ENCODE measurements around the gene TRIM24. TPM values are rescaled to one million over a fixed set of nuclear protein-coding genes. Genes with fewer than 3 reads are reported as not detected.

TRIM24 gene
- total and polyA plus RNA-seq, 2 of the 13 experiments (the other 11 are each of a cell fraction or from before 2014, with no cell fraction given) = 100 to 106 TPM

DNA sequence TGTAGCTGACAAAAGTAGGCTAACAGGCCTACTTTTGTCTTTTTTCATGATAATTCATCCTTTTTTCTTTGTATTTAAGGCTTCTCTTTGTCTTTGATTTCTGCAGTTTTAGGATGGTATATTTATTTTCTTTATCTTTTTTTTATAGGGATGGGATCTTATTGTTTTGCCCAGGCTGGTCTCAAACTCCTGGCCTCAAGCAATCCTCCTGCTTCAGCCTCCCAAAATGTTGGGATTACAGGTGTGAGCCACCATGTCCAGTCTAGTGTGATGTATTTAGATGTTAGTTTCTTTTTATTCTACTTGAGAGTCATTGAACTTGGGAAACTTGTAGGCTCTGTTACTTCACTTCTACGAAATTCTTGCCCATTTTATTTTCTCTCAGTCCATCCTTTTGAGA is 35.4 kb downstream of the TRIM24 start (continued):
- TF ChIP-seq, protein P1, sequence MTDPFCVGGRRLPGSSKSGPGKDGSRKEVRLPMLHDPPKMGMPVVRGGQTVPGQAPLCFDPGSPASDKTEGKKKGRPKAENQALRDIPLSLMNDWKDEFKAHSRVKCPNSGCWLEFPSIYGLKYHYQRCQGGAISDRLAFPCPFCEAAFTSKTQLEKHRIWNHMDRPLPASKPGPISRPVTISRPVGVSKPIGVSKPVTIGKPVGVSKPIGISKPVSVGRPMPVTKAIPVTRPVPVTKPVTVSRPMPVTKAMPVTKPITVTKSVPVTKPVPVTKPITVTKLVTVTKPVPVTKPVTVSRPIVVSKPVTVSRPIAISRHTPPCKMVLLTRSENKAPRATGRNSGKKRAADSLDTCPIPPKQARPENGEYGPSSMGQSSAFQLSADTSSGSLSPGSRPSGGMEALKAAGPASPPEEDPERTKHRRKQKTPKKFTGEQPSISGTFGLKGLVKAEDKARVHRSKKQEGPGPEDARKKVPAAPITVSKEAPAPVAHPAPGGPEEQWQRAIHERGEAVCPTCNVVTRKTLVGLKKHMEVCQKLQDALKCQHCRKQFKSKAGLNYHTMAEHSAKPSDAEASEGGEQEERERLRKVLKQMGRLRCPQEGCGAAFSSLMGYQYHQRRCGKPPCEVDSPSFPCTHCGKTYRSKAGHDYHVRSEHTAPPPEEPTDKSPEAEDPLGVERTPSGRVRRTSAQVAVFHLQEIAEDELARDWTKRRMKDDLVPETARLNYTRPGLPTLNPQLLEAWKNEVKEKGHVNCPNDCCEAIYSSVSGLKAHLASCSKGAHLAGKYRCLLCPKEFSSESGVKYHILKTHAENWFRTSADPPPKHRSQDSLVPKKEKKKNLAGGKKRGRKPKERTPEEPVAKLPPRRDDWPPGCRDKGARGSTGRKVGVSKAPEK (CRISPR knock-in tag; IDR thresholded peaks at IDR 0.05; ENCODE audit: borderline replicate concordance) = no peak
- TF ChIP-seq NCOA1 (CRISPR knock-in tag; IDR thresholded peaks at IDR 0.05) (no peak), TCF7 (IDR thresholded peaks at IDR 0.05; ENCODE audit: low read depth) (no peak), HMGA1 (CRISPR knock-in tag; conservative IDR thresholded peaks at IDR 0.05) (no peak), ZNF451 (CRISPR knock-in tag; IDR thresholded peaks at IDR 0.05) (no peak)

- Histone ChIP-seq H3K9ac (ENCODE audit: insufficient read depth, low read depth, low read length) (no peak overlapping the region), H2AFZ (ENCODE audit: low read length) (no peak overlapping the region), H3K4me1 (ENCODE audit: insufficient read depth, low read length) (peaks cover 83% of the 10 kb centered on the region), H3K27me3 (ENCODE audit: control insufficient read depth in 1 of 2, insufficient read depth in 2 of 2, low read length in 2 of 2) (no peaks in the 10 kb centered on the region), H3K4me3 (replicated peaks in 1 of 3; ENCODE audit: insufficient read depth in 1 of 3, low read depth in 2 of 3, low read length in 3 of 3) (no peak overlapping the region), H3K79me2 (ENCODE audit: insufficient read depth, low read length) (peaks cover 99% of the 10 kb centered on the region), H3K9me3 (ENCODE audit: low read length) (no peaks in the 10 kb centered on the region), H4K20me1 (ENCODE audit: insufficient read depth, low read length) (peaks cover 97% of the 10 kb centered on the region), H3K27ac (ENCODE audit: extremely low read length, insufficient read depth, low read length) (no peak overlapping the region), H3K4me2 (ENCODE audit: low read depth, low read length) (no peak overlapping the region), H3K36me3 (replicated peaks in 1 of 2; ENCODE audit: control insufficient read depth in 1 of 2, insufficient read depth in 2 of 2, low read length in 2 of 2) (peaks cover 4 to 43% of the 10 kb centered on the region in 2 experiments; a peak in 4 of 5 replicates)
- intact Hi-C loops (cut with micrococcal nuclease; ENCODE audit: unreplicated experiment) (no loop called here), in situ Hi-C loops (cut with HindIII; ENCODE audit: extremely low pct_ligation_motif_present, low pct_unique_long_range_greater_than_20kb) (no loop called here)
- 82% methylated on average over 3 of the region's 3 CpGs for WGBS (ENCODE audit: low lambda C conversion rate)
- no peak for FAIRE-seq
- TF ChIP-seq ZSCAN22 (CRISPR knock-in tag; IDR thresholded peaks at IDR 0.05) = 0 out of 2 replicates have a peak, but pooled peaks have one; percentile 40
- TF ChIP-seq ZNF224 (CRISPR knock-in tag; IDR thresholded peaks at IDR 0.05) = 0 out of 2 replicates have a peak, but pooled peaks have one; percentile 72
- TF ChIP-seq ZNF546 (CRISPR knock-in tag; conservative IDR thresholded peaks at IDR 0.05) = no peak
- peak; percentile 98 for TF ChIP-seq RBM22 (optimal IDR thresholded peaks at IDR 0.05; ENCODE audit: low read length)
- TF ChIP-seq, protein P2, sequence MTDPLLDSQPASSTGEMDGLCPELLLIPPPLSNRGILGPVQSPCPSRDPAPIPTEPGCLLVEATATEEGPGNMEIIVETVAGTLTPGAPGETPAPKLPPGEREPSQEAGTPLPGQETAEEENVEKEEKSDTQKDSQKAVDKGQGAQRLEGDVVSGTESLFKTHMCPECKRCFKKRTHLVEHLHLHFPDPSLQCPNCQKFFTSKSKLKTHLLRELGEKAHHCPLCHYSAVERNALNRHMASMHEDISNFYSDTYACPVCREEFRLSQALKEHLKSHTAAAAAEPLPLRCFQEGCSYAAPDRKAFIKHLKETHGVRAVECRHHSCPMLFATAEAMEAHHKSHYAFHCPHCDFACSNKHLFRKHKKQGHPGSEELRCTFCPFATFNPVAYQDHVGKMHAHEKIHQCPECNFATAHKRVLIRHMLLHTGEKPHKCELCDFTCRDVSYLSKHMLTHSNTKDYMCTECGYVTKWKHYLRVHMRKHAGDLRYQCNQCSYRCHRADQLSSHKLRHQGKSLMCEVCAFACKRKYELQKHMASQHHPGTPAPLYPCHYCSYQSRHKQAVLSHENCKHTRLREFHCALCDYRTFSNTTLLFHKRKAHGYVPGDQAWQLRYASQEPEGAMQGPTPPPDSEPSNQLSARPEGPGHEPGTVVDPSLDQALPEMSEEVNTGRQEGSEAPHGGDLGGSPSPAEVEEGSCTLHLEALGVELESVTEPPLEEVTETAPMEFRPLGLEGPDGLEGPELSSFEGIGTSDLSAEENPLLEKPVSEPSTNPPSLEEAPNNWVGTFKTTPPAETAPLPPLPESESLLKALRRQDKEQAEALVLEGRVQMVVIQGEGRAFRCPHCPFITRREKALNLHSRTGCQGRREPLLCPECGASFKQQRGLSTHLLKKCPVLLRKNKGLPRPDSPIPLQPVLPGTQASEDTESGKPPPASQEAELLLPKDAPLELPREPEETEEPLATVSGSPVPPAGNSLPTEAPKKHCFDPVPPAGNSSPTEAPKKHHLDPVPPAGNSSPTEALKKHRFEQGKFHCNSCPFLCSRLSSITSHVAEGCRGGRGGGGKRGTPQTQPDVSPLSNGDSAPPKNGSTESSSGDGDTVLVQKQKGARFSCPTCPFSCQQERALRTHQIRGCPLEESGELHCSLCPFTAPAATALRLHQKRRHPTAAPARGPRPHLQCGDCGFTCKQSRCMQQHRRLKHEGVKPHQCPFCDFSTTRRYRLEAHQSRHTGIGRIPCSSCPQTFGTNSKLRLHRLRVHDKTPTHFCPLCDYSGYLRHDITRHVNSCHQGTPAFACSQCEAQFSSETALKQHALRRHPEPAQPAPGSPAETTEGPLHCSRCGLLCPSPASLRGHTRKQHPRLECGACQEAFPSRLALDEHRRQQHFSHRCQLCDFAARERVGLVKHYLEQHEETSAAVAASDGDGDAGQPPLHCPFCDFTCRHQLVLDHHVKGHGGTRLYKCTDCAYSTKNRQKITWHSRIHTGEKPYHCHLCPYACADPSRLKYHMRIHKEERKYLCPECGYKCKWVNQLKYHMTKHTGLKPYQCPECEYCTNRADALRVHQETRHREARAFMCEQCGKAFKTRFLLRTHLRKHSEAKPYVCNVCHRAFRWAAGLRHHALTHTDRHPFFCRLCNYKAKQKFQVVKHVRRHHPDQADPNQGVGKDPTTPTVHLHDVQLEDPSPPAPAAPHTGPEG (CRISPR knock-in tag; IDR thresholded peaks at IDR 0.05) = no peak
- TF ChIP-seq ZNF850 (CRISPR knock-in tag; conservative IDR thresholded peaks at IDR 0.05) = no peak
- no peak for TF ChIP-seq FOSL2 (CRISPR knock-in tag; IDR thresholded peaks at IDR 0.05)
- no peak for TF ChIP-seq TOPORS (CRISPR knock-in tag; IDR thresholded peaks at IDR 0.05)
- 0 out of 4 replicates have a peak, but pooled peaks of 1 of the 2 experiments have one; percentile 32 for TF ChIP-seq POLR2A (IDR thresholded peaks at IDR 0.05; ENCODE audit: insufficient read depth in 1 of 2, low read depth in 2 of 2, low read length in 2 of 2)
- no peak for TF ChIP-seq ZMYM2 (CRISPR knock-in tag; IDR thresholded peaks at IDR 0.05)
- BruUV-seq (replicated peaks) = no TSS peak
- CTCF ChIA-PET (ENCODE audit: low intra/inter-chr PET ratio, low total read pairs) = no interaction called here
- POLR2A ChIA-PET = no interaction called here
- ATAC-seq = peak; percentile 12; the same call in 2 of the 3 replicates
- DNase-seq (ENCODE audit: low spot score) = no peak
Observed at GRCh38 chr7:138499340-138499739, 39.3 kb downstream of the TRIM24 start.
